HG03565 (cell line): ENCODE results near the gene CR1.
"Not testable (repeated sequence)": the region's sequence is repeated elsewhere in the genome, so short reads cannot be mapped to it uniquely, and the experiment has no call there.

ENCODE experiments used
- ATAC-seq: cut with Tn5 transposase; IDR thresholded peaks from one replicate; pipeline ENCODE4 v1.9.1; 2021; ENCODE audit warnings: mild to moderate bottlenecking, moderate library complexity; ENCODE audit not compliant: unreplicated experiment

CR1 gene

GRCh38 chr1:207638487-207639145 is 142.7 kb downstream of the CR1 start:
- not testable (repeated sequence) for ATAC-seq

GRCh38 chr1:207639362-207639761 is 143.4 kb downstream of the CR1 start:
- ATAC-seq = not testable (repeated sequence)

- no peak for ATAC-seq
Measured at GRCh38 chr1:207644166-207644851, 148.4 kb downstream of the CR1 start.

GRCh38 chr1:207644852-207645634 is 149.1 kb downstream of the CR1 start, which contains the start of gene CR1L:
Gene CR1L, plus strand, starts transcription at chr1:207645133. Its CDS starts 101 bp downstream, at chr1:207645234.
- peak; percentile 53 for ATAC-seq

GRCh38 chr1:207645635-207646081 is 149.7 kb downstream of the CR1 start:
- ATAC-seq = no peak

GRCh38 chr1:207646171-207646570 is 150.2 kb downstream of the CR1 start:
- ATAC-seq = no peak

- no peak for ATAC-seq
Measured at GRCh38 chr1:207646944-207647579, 151.1 kb downstream of the CR1 start.

GRCh38 chr1:207647671-207648333 is 151.8 kb downstream of the CR1 start:
- ATAC-seq = no peak

GRCh38 chr1:207648334-207649209 is 152.6 kb downstream of the CR1 start:
- ATAC-seq = no peak

GRCh38 chr1:207649210-207649753 is 153.3 kb downstream of the CR1 start:
- no peak for ATAC-seq

GRCh38 chr1:207649865-207650580 is 154.1 kb downstream of the CR1 start:
- ATAC-seq = no peak

- no peak for ATAC-seq
Measured at GRCh38 chr1:207651583-207651982, 155.6 kb downstream of the CR1 start.

GRCh38 chr1:207654320-207654719 is 158.4 kb downstream of the CR1 start:
- no peak for ATAC-seq

- ATAC-seq = no peak
Measured at GRCh38 chr1:207658408-207658807, 162.5 kb downstream of the CR1 start.

GRCh38 chr1:207658904-207659485 is 163.0 kb downstream of the CR1 start:
- no peak for ATAC-seq

- no peak for ATAC-seq
Measured at GRCh38 chr1:207659545-207660153, 163.7 kb downstream of the CR1 start.

GRCh38 chr1:207661420-207661819 is 165.5 kb downstream of the CR1 start:
- ATAC-seq = not testable (repeated sequence)

GRCh38 chr1:207666342-207666741 is 170.4 kb downstream of the CR1 start:
- ATAC-seq = no peak
